Measurements from ENCODE around the gene HECTD4. TPM values are rescaled to one million over a fixed set of nuclear protein-coding genes. Genes with fewer than 3 reads are reported as not detected.
A peak's percentile ranks its signal among the peaks of the same experiment; 100 is the strongest.

HECTD4 gene
- total RNA-seq, 1 experiment from 2014 or later = 31.2 TPM

- POLR2A ChIA-PET = no interaction called here
- DNase-seq (ENCODE audit: low read depth, low spot score) = peak; percentile 7
- intact Hi-C loops (cut with micrococcal nuclease) = no loop called here
These were observed 28.8 kb downstream of the HECTD4 start for GRCh38 chr12:112353393-112353792.

GRCh38 chr12:112352921-112353320, 29.3 kb downstream of the HECTD4 start:
- ChIA-PET RAD21 (ENCODE audit: low non-redundant PET in 1 of 2, low total read pairs in 2 of 2, uncharacterized antibody in 2 of 2, unreplicated experiment in 2 of 2) (no interaction called here), CTCF (interaction anchor here (0.9 kb wide), 1 partner anchor 28 kb away, joined by 3 read pairs; no protein-coding TSS in a partner anchor), POLR2A (no interaction called here)
- Histone ChIP-seq H4K20me1 (ENCODE audit: insufficient read depth) (no peaks in the 10 kb centered on the region), H3K27me3 (ENCODE audit: insufficient read depth, low read length) (no peaks in the 10 kb centered on the region), H3K4me1 (ENCODE audit: control insufficient read depth in 1 of 2, insufficient read depth in 2 of 2, low read length in 2 of 2) (peaks cover 6 to 21% of the 10 kb centered on the region in 2 experiments), H2AFZ (ENCODE audit: low read depth, low read length, poor library complexity, severe bottlenecking) (no peak overlapping the region), H3K9ac (ENCODE audit: low read length) (no peak overlapping the region), H3K9me3 (ENCODE audit: control insufficient read depth in 1 of 2, insufficient read depth in 1 of 2, low read depth in 1 of 2, low read length in 2 of 2) (no peaks in the 10 kb centered on the region), H3K79me2 (ENCODE audit: insufficient read depth, low read length) (no peaks in the 10 kb centered on the region; the same call in 1 of the 2 replicates), H3K4me3 (replicated peaks in 1 of 2; ENCODE audit: low read depth in 1 of 2, low read length in 2 of 2) (no peak overlapping the region), H3K4me2 (ENCODE audit: low read length) (peak overlapping the region; percentile 46; the same call in 1 of the 2 replicates), H3K9me2 (ENCODE audit: insufficient read depth) (no peaks in the 10 kb centered on the region), H3K36me3 (ENCODE audit: control insufficient read depth in 1 of 2, insufficient read depth in 2 of 2, low read length in 2 of 2) (no peaks in the 10 kb centered on the region), H3K27ac (ENCODE audit: low read depth, low read length) (no peak overlapping the region)
- no TSS peak for BruUV-seq (replicated peaks)
- DNase-seq (ENCODE audit: low read depth, low spot score) = no peak
- intact Hi-C loops (cut with micrococcal nuclease) = no loop called here
- no peak for ATAC-seq
- no peak for TF ChIP-seq EZH2phosphoT487 (IDR thresholded peaks at IDR 0.05; ENCODE audit: borderline replicate concordance)
- TF ChIP-seq RAD21 (IDR thresholded peaks at IDR 0.05; ENCODE audit: low read depth) = no peak
- TF ChIP-seq REST (IDR thresholded peaks at IDR 0.05; ENCODE audit: low read depth) = no peak
- no peak for TF ChIP-seq ZFX (IDR thresholded peaks at IDR 0.05)
- TF ChIP-seq ATF3 (IDR thresholded peaks at IDR 0.05) = no peak
- TF ChIP-seq MAX (IDR thresholded peaks at IDR 0.05) = no peak
- no peak for TF ChIP-seq SIN3A (IDR thresholded peaks at IDR 0.05; ENCODE audit: low read depth)
- no peak for TF ChIP-seq CBX3 (IDR thresholded peaks at IDR 0.05; ENCODE audit: low read depth)
- TF ChIP-seq SRF (IDR thresholded peaks at IDR 0.05; ENCODE audit: low read depth) = no peak
- no peak for TF ChIP-seq ZNF274 (IDR thresholded peaks at IDR 0.05; ENCODE audit: low read depth, low read length)
- no peak for TF ChIP-seq ELF1 (IDR thresholded peaks at IDR 0.05; ENCODE audit: borderline replicate concordance, low read depth)

More at GRCh38 chr12:112353393-112353792, 28.8 kb downstream of the HECTD4 start:
- Histone ChIP-seq H3K9me3 (ENCODE audit: control insufficient read depth in 1 of 2, insufficient read depth in 1 of 2, low read depth in 1 of 2, low read length in 2 of 2) (no peaks in the 10 kb centered on the region), H3K79me2 (ENCODE audit: insufficient read depth, low read length) (no peaks in the 10 kb centered on the region; the same call in 1 of the 2 replicates), H3K36me3 (ENCODE audit: control insufficient read depth in 1 of 2, insufficient read depth in 2 of 2, low read length in 2 of 2) (no peaks in the 10 kb centered on the region), H3K4me3 (replicated peaks in 1 of 2; ENCODE audit: low read depth in 1 of 2, low read length in 2 of 2) (0 out of 4 replicates have a peak overlapping the region, but pooled peaks of 1 of the 2 experiments have one; percentile 7), H4K20me1 (ENCODE audit: insufficient read depth) (no peaks in the 10 kb centered on the region), H3K27ac (ENCODE audit: low read depth, low read length) (no peak overlapping the region), H3K9me2 (ENCODE audit: insufficient read depth) (no peaks in the 10 kb centered on the region), H3K27me3 (ENCODE audit: insufficient read depth, low read length) (no peaks in the 10 kb centered on the region), H3K4me2 (ENCODE audit: low read length) (peak overlapping the region; percentile 46), H3K4me1 (ENCODE audit: control insufficient read depth in 1 of 2, insufficient read depth in 2 of 2, low read length in 2 of 2) (peaks cover 6 to 21% of the 10 kb centered on the region in 2 experiments), H2AFZ (ENCODE audit: low read depth, low read length, poor library complexity, severe bottlenecking) (no peak overlapping the region), H3K9ac (ENCODE audit: low read length) (no peak overlapping the region)
- BruUV-seq (replicated peaks) = no TSS peak
- ATAC-seq = no peak
- no peak for TF ChIP-seq ATF3 (IDR thresholded peaks at IDR 0.05)
- TF ChIP-seq EGR1 (IDR thresholded peaks at IDR 0.05; ENCODE audit: low read depth) = no peak
- TF ChIP-seq SP1 (IDR thresholded peaks at IDR 0.05; ENCODE audit: low read depth) = peak; percentile 29; the same call in 1 of the 2 replicates
- no peak for TF ChIP-seq RAD21 (IDR thresholded peaks at IDR 0.05; ENCODE audit: low read depth)
- TF ChIP-seq TCF7L2 (IDR thresholded peaks at IDR 0.05; ENCODE audit: borderline replicate concordance, extremely low read depth, insufficient read depth, insufficient read length) = no peak
- peak; percentile 41; the same call in 1 of the 2 replicates for TF ChIP-seq JUND (IDR thresholded peaks at IDR 0.05)
- TF ChIP-seq POLR2AphosphoS5 (IDR thresholded peaks at IDR 0.05; ENCODE audit: low read depth, low read length) = no peak
- TF ChIP-seq ZFX (IDR thresholded peaks at IDR 0.05) = no peak
- TF ChIP-seq CBX3 (IDR thresholded peaks at IDR 0.05; ENCODE audit: low read depth) = peak; percentile 56; the same call in 1 of the 2 replicates
- TF ChIP-seq POLR2A (IDR thresholded peaks at IDR 0.05; ENCODE audit: borderline replicate concordance, extremely low read depth, insufficient read depth, insufficient read length) = no peak
- peak; percentile 57; the same call in 1 of the 2 replicates for TF ChIP-seq FOSL1 (IDR thresholded peaks at IDR 0.05; ENCODE audit: low read depth)
- CTCF ChIA-PET = interaction anchor here (0.9 kb wide), 1 partner anchor 29 kb away, joined by 3 read pairs; no protein-coding TSS in a partner anchor
- RAD21 ChIA-PET (ENCODE audit: low non-redundant PET in 1 of 2, low total read pairs in 2 of 2, uncharacterized antibody in 2 of 2, unreplicated experiment in 2 of 2) = no interaction called here
